Epithelial cell of proximal tubule (primary cell): ENCODE results near the gene B3GAT1. TPM values are rescaled to one million over a fixed set of nuclear protein-coding genes. Genes with fewer than 3 reads are reported as not detected.

Experiments used
- DNase-seq: peaks from one replicate; pipeline ENCODE4 v3.0.0-alpha.2; 2011; ENCODE audit warnings: low read depth
- H3K4me3 ChIP-seq: 2 replicates; pipeline ENCODE4 v1.5.1; 2011; ENCODE audit warnings: low read depth, mild to moderate bottlenecking, low read length
- total RNA-seq: library from RNA; depleted of rRNA; stranded (reverse); fragments of >200 nt; gene quantifications from 2 replicates; pipeline ENCODE4 v1.2.3, GENCODE V29; 2015
- TF ChIP-seq, protein P1 (sequence below): conservative IDR thresholded peaks from 2 replicates; pipeline ENCODE4 v1.5.1; 2012; ENCODE audit warnings: low read depth, mild to moderate bottlenecking, low read length

The B3GAT1 gene
- total RNA-seq, 1 donor from 2014 or later: not detected

DNA sequence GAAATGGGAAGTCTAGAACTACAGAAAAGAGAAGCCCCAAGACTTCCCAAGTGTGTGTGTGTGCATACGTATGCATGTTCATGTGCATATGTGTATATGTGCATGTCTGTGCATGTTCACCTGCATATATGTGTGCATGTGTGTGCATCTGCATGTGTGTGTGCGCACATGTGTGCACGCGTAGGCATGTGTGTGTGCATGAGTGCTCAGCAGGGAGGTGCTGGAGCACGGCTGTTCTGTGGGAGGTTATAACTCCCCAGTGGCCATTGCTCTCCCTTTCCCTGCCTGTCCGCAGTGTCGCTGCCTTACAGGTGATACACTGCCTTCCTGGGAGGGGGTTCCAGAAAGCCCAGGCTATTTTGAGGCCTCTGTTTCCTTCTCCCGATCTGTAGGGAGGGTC lies 29.8 kb downstream of the B3GAT1 start:
- TF ChIP-seq, protein P1, sequence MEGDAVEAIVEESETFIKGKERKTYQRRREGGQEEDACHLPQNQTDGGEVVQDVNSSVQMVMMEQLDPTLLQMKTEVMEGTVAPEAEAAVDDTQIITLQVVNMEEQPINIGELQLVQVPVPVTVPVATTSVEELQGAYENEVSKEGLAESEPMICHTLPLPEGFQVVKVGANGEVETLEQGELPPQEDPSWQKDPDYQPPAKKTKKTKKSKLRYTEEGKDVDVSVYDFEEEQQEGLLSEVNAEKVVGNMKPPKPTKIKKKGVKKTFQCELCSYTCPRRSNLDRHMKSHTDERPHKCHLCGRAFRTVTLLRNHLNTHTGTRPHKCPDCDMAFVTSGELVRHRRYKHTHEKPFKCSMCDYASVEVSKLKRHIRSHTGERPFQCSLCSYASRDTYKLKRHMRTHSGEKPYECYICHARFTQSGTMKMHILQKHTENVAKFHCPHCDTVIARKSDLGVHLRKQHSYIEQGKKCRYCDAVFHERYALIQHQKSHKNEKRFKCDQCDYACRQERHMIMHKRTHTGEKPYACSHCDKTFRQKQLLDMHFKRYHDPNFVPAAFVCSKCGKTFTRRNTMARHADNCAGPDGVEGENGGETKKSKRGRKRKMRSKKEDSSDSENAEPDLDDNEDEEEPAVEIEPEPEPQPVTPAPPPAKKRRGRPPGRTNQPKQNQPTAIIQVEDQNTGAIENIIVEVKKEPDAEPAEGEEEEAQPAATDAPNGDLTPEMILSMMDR: no peak
- no peak for DNase-seq
- H3K4me3 ChIP-seq: no peak overlapping the region

DNA sequence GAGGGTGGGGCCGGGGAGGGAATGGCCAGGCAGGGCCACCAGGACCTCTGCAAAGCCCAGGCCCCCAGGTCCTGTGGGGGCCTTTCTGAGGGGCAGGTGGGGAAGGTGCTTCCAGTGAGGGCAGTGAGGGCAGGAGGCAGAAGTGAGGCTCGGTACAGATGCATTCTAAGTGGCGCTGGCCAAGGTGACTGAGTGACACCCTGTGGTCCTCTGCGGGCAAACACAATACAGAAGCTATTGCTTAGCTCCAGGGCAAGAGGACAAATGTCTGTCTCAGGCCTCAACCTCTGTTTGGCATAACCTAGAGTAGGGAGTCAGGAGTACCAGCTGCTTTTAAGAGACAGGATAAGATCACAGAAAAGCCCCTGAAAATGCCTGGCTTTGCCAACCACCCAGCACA lies 31.3 kb downstream of the B3GAT1 start:
- no peak for DNase-seq
- TF ChIP-seq, protein P1: no peak
- H3K4me3 ChIP-seq: no peak overlapping the region

DNA sequence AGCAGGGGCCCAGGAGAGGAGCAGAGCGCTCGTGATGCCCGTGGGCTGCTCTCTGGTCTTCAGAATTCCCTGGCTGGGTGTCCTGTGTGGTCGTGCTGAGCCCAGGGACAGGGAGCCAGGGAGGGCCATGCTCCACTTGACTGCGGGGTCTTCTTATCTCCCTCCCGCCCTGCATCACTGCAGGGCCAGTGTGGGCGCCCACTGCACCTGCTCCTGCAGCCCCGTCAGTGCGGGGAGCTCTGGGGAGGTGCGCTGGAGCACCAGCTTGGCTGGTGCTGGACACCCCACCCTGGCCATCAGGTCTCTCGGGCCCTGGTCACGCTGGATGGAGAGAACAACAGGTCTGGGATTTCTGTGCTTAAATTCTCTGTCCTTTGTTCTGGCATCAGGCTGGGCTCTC lies 31.8 kb downstream of the B3GAT1 start:
- no peak for DNase-seq
- TF ChIP-seq, protein P1: no peak
- no peak overlapping the region for H3K4me3 ChIP-seq

DNA sequence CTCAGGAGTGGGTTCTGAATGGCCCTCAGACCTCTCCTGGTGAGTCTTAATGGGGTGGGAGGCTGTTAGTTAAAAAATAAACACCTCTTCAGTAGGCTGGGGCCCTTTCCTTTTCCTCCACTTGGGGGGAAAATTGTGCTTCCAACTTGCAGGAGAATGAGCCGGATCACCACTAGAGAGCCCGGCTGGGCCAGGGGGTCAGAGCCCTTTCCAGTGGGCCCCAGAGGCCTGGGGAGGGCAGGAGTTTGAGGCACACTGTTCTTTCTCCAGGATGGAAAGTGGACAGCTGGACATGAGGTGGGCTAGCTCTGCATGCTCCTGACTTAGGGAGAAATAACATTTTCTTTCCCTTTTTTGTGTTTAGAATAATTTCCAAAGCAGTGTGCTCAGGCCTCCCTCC lies 32.8 kb downstream of the B3GAT1 start:
- DNase-seq: no peak
- no peak overlapping the region for H3K4me3 ChIP-seq
- TF ChIP-seq, protein P1: no peak

DNA sequence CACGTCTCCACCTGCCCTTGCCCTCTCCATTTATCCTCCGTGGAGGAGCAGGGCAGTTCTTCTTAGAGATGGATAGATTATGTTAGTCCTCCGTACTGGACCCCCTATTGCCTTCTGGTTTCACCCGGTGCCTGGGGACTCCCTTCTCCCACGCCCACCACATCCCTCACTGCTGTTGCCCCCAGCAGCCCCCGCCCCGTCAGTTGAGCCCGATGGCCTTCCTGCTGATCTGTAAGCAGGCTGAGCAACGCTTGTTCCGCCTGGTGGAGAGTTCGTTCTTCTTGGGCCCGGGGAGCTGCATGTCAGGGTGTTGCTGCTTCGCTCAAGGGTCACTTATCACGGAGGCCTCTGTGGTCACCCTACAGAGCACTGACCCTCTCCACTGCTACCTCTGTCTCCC lies 34.2 kb downstream of the B3GAT1 start:
- TF ChIP-seq, protein P1: no peak
- no peak overlapping the region for H3K4me3 ChIP-seq
- no peak for DNase-seq

DNA sequence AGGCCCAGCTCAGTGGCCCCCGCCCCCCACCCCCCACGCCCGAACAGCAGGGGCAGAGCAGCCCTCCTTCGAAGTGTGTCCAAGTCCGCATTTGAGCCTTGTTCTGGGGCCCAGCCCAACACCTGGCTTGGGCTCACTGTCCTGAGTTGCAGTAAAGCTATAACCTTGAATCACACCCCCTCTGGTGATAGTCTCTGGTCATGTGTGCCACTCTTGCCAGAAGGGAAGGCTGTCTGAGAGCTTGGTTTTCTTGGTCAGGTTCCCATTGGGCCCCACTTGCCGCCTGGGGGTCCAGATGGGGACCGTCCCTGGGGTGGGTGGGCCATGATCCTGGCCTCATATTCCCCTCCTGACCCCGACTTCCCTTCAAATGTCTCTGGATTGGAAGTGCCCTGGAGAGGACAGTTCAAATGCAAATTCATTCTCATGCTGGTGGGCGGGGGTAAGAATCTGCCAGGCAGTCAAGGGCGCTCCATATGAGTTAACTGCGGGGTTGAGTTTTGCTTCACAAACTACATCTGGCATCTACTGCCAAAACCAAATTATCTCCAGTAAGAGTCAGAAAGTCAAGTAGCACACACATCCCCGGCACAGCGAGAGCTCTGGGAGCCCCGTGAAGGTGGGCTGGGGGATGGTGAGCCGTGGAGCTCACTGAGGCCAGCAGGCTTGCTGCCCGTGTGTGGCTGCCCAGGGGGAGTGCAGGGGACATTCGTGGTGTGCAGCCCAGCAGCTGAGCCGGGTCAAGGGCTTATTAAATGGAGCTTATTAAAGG lies 35.7 kb downstream of the B3GAT1 start:
- H3K4me3 ChIP-seq: no peak overlapping the region
- TF ChIP-seq, protein P1: no peak
- no peak for DNase-seq

DNA sequence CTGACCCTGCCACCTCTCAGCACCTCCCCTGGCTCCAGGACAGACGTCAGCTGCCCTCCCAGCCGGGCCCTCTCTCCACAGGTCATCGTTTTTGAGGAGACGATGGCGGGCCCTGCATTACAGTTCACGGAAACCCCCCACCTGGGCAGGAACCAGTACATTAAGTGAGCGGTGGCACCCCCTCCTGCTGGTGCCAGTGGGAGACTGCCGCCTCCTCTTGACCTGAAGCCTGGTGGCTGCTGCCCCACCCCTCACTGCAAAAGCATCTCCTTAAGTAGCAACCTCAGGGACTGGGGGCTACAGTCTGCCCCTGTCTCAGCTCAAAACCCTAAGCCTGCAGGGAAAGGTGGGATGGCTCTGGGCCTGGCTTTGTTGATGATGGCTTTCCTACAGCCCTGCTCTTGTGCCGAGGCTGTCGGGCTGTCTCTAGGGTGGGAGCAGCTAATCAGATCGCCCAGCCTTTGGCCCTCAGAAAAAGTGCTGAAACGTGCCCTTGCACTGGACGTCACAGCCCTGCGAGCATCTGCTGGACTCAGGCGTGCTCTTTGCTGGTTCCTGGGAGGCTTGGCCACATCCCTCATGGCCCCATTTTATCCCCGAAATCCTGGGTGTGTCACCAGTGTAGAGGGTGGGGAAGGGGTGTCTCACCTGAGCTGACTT lies 37.0 kb downstream of the B3GAT1 start:
- TF ChIP-seq, protein P1: no peak
- no peak for DNase-seq
- no peak overlapping the region for H3K4me3 ChIP-seq
